IMR-90 (cell line): Measurements from ENCODE around the gene IL19. TPM values are rescaled to one million over a fixed set of nuclear protein-coding genes. Genes with fewer than 3 reads are reported as not detected.
A peak's percentile ranks its signal among the peaks of the same experiment; 100 is the strongest.

Experiments
- ATAC-seq: fragments of 200-7000 bp; cut with Tn5 transposase; 2 replicates; pipeline ENCODE4 v1.9.1; 2020; ENCODE audit warnings: low read depth, mild to moderate bottlenecking, moderate library complexity
- BruUV-seq: library from RNA; stranded (reverse); fragments of 400-500 nt; replicated peaks from 2 replicates; lab custom pipeline; 2021; lab: Mats Ljungman, UMichigan
- CTCF ChIA-PET: fragments of 300-600 bp; formaldehyde crosslinking; extraction: SDS; loops from one replicate; lab custom pipeline; 2021; ENCODE audit warnings: antibody characterized with exemption; lab: Yijun Ruan, JAX
- POLR2A ChIA-PET: fragments of 300-600 bp; sonication (Branson Sonifier 250); formaldehyde crosslinking; loops from one replicate; lab custom pipeline; 2022; ENCODE audit warnings: antibody characterized with exemption; ENCODE audit not compliant: unreplicated experiment; lab: Charles Lee
- DNase-seq: peaks from one replicate; pipeline ENCODE4 v3.0.0; 2013
- H2AFZ ChIP-seq: replicated peaks from 2 replicates; pipeline ENCODE3; 2013; ENCODE audit warnings: low read length, mild to moderate bottlenecking; ENCODE audit not compliant: poor library complexity
- H2AK5ac ChIP-seq: 2 replicates; pipeline ENCODE4 v1.6.1; 2013; ENCODE audit warnings: low read depth, low read length, inconsistent platforms
- H2AK9ac ChIP-seq: replicated peaks from 2 replicates; pipeline ENCODE3; 2013; ENCODE audit warnings: mild to moderate bottlenecking, low read depth, low read length, moderate library complexity; ENCODE audit not compliant: poor library complexity
- H2BK120ac ChIP-seq: 2 replicates; pipeline ENCODE4 v1.6.1; 2013; ENCODE audit warnings: low read depth, low read length, inconsistent platforms
- H2BK15ac ChIP-seq: 3 replicates; pipeline ENCODE4 v1.6.1; 2013; ENCODE audit warnings: low read depth, low read length, inconsistent platforms
- H2BK20ac ChIP-seq: 2 replicates; pipeline ENCODE4 v1.6.1; 2013; ENCODE audit warnings: low read depth, mild to moderate bottlenecking, inconsistent platforms, low read length, moderate library complexity
- H2BK5ac ChIP-seq: 2 replicates; pipeline ENCODE4 v1.6.1; 2013; ENCODE audit warnings: mild to moderate bottlenecking, low read depth, low read length, inconsistent platforms; ENCODE audit not compliant: poor library complexity, severe bottlenecking
- H3K14ac ChIP-seq: replicated peaks from 2 replicates; pipeline ENCODE4 v1.6.1; 2013; ENCODE audit warnings: low read depth, low read length, inconsistent platforms
- H3K18ac ChIP-seq: 2 replicates; pipeline ENCODE4 v1.6.1; 2013; ENCODE audit warnings: low read depth, low read length, control low read depth
- H3K23ac ChIP-seq: 2 replicates; pipeline ENCODE4 v1.6.1; 2013; ENCODE audit warnings: low read depth, low read length, inconsistent platforms
- H3K27ac ChIP-seq: 2 replicates; pipeline ENCODE4 v1.5.1; 2013; ENCODE audit warnings: mild to moderate bottlenecking, control low read depth, low read length; ENCODE audit not compliant: insufficient read depth
- H3K27me3 ChIP-seq: 2 replicates; pipeline ENCODE4 v1.6.1; 2013; ENCODE audit warnings: low read length; ENCODE audit not compliant: control insufficient read depth, insufficient read depth
- H3K36me3 ChIP-seq: 2 replicates; pipeline ENCODE4 v1.6.1; 2013; ENCODE audit warnings: low read length, mixed read lengths; ENCODE audit not compliant: control insufficient read depth, insufficient read depth
- H3K4ac ChIP-seq: 2 replicates; pipeline ENCODE4 v1.6.1; 2013; ENCODE audit warnings: low read depth, low read length, inconsistent platforms
- H3K4me1 ChIP-seq: 2 replicates; pipeline ENCODE4 v1.6.1; 2013; ENCODE audit warnings: low read length, mixed read lengths; ENCODE audit not compliant: control insufficient read depth, insufficient read depth
- H3K4me2 ChIP-seq: 2 replicates; pipeline ENCODE4 v1.6.1; 2013; ENCODE audit warnings: low read depth, mild to moderate bottlenecking, control low read depth, low read length, moderate library complexity
- H3K4me3 ChIP-seq: 2 replicates; pipeline ENCODE4 v1.5.1; 2013; ENCODE audit warnings: low read depth, mild to moderate bottlenecking, control low read depth, low read length, moderate library complexity; ENCODE audit not compliant: insufficient read depth
- H3K56ac ChIP-seq: 2 replicates; pipeline ENCODE4 v1.6.1; 2013; ENCODE audit warnings: low read length, inconsistent platforms; ENCODE audit not compliant: insufficient read depth; ENCODE audit errors: extremely low read depth
- H3K79me1 ChIP-seq, 2 experiments: 2 replicates each; pipeline ENCODE4 v1.6.1; 2013; ENCODE audit warnings: low read length in 2 of 2, inconsistent platforms in 1 of 2, low read depth in 1 of 2
- H3K9ac ChIP-seq: 2 replicates; pipeline ENCODE4 v1.6.1; 2013; ENCODE audit warnings: low read depth, low read length, control low read depth
- H3K9me1 ChIP-seq: 2 replicates; pipeline ENCODE4 v1.6.1; 2013; ENCODE audit warnings: low read length, inconsistent platforms; ENCODE audit not compliant: insufficient read depth
- H3K9me3 ChIP-seq: 2 replicates; pipeline ENCODE4 v1.6.1; 2013; ENCODE audit warnings: low read length; ENCODE audit not compliant: control insufficient read depth, insufficient read depth
- H4K20me1 ChIP-seq: 2 replicates; pipeline ENCODE4 v1.6.1; 2013; ENCODE audit warnings: low read length, inconsistent platforms; ENCODE audit not compliant: insufficient read depth
- H4K5ac ChIP-seq: 2 replicates; pipeline ENCODE4 v1.6.1; 2013; ENCODE audit warnings: mild to moderate bottlenecking, low read depth, low read length, control low read depth
- H4K8ac ChIP-seq, 2 experiments: 2 replicates each; pipeline ENCODE4 v1.6.1; 2013; ENCODE audit warnings: low read depth in 2 of 2, low read length in 2 of 2, control low read depth in 1 of 2, inconsistent platforms in 1 of 2
- H4K91ac ChIP-seq: 2 replicates; pipeline ENCODE4 v1.6.1; 2013; ENCODE audit warnings: low read depth, low read length, inconsistent platforms; ENCODE audit not compliant: insufficient read depth
- BHLHE40 ChIP-seq: fragments of 150-350 bp; IDR thresholded peaks from 2 replicates; pipeline ENCODE4 v1.6.1; 2016; ENCODE audit warnings: mild to moderate bottlenecking, low read depth, low read length
- WGBS, 2 experiments: methylation state at CpG; one replicate each; pipeline versions ENCODE4 v1.1.5 to v1.1.7; 2013; ENCODE audit warnings: missing lambda C conversion rate in 2 of 2; ENCODE audit not compliant: insufficient read length in 1 of 2; ENCODE audit errors: extremely low coverage in 2 of 2; 5-methylcytosine and 5-hydroxymethylcytosine counted together
- dilution Hi-C: fragments of 300-500 bp; cut with HindIII; formaldehyde crosslinking; loops from one replicate; pipeline ENCODE4 v1.14.3; 2018; ENCODE audit warnings: low sequenced_read_pairs; ENCODE audit not compliant: unreplicated experiment
- in situ Hi-C: fragments of 300-500 bp; cut with MboI; formaldehyde crosslinking; loops from 3 replicates; pipeline ENCODE4 v1.14.3; 2019; ENCODE audit warnings: low sequenced_read_pairs, inconsistent platforms, mixed read lengths
- intact Hi-C: fragments of 100-400 bp; cut with micrococcal nuclease; formaldehyde crosslinking; loops from 2 replicates; pipeline ENCODE4 v1.10.0; 2022
- polyA plus RNA-seq, 3 experiments: library from polyadenylated mRNA; depleted of rRNA; stranded (reverse); fragments of >200 nt; gene quantifications; 2 replicates each; pipeline ENCODE4 v1.2.3, GENCODE V29; 2012; ENCODE audit warnings: low replicate concordance in 1 of 3
- total RNA-seq: library from RNA; depleted of rRNA; stranded (reverse); fragments of >200 nt; gene quantifications from 2 replicates; pipeline ENCODE4 v1.2.3, GENCODE V29; 2012

The IL19 gene
- total and polyA plus RNA-seq, 2 of the 4 experiments (the other 2 are of a cell fraction) = not detected

DNA sequence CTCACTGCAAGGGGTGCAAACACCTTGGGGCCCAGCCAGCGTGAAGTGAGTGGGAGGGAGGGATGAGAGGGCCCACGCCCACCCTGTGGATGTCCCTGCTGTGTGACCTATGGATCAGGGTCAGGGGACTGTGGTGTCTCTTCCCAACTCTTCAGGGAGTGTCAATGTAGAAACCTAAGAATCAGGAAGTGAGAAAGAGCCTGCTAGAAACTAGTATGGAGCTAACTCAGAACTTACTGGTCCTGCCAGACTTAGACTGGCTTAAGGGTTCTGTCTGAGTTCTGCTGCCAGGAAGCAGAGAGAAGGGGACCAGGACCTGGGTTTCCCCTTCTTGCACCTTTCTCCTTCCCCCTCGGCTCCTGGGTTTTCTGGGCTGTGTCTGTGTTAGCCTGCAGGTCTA lies 3.5 kb downstream of the IL19 start:
- H3K4me3 ChIP-seq = no peak overlapping the region
- dilution Hi-C loops (no loop called here), intact Hi-C loops (no loop called here), in situ Hi-C loops (no loop called here)
- peak overlapping the region; percentile 48 for H2AFZ ChIP-seq
- WGBS, 2 experiments = 67% methylated on average over 1 of the region's 3 CpGs; no CpG with 5 or more reads in 1 of the 2 experiments
- no peaks in the 10 kb centered on the region for H3K9me3 ChIP-seq
- H3K36me3 ChIP-seq = no peaks in the 10 kb centered on the region
- H3K4me1 ChIP-seq = no peaks in the 10 kb centered on the region; the same call in 1 of the 2 replicates
- H2AK9ac ChIP-seq = no peak overlapping the region
- DNase-seq = no peak
- H3K56ac ChIP-seq = no peak overlapping the region
- peaks cover 23% of the 10 kb centered on the region for H3K27me3 ChIP-seq
- H3K9ac ChIP-seq = no peak overlapping the region
- no peak overlapping the region for H2BK20ac ChIP-seq
- no peak overlapping the region for H4K8ac ChIP-seq
- no peak overlapping the region for H3K27ac ChIP-seq
- no peaks in the 10 kb centered on the region for H4K20me1 ChIP-seq
- no peak overlapping the region for H2BK15ac ChIP-seq
- H3K14ac ChIP-seq = no peak overlapping the region
- BruUV-seq = no TSS peak
- no peak overlapping the region for H3K23ac ChIP-seq
- no peak for ATAC-seq
- H2BK5ac ChIP-seq = no peak overlapping the region
- POLR2A ChIA-PET = no interaction called here
- TF ChIP-seq BHLHE40 = no peak
- no peak overlapping the region for H4K91ac ChIP-seq
- CTCF ChIA-PET = no interaction called here
- H3K18ac ChIP-seq = no peak overlapping the region
- no peak overlapping the region for H2BK120ac ChIP-seq
- H4K5ac ChIP-seq = no peak overlapping the region
- no peak overlapping the region for H3K4ac ChIP-seq
- H3K9me1 ChIP-seq = no peaks in the 10 kb centered on the region
- H2AK5ac ChIP-seq = 0 out of 2 replicates have a peak overlapping the region, but pooled peaks have one; percentile 29
- H3K79me1 ChIP-seq = no peaks in the 10 kb centered on the region
- H3K4me2 ChIP-seq = no peak overlapping the region
